Bronchial epithelial cell (primary cell): ENCODE measurements around the gene ICAM2. TPM values are rescaled to one million over a fixed set of nuclear protein-coding genes. Genes with fewer than 3 reads are reported as not detected.
A peak's percentile ranks its signal among the peaks of the same experiment; 100 is the strongest.

Source experiments
- DNase-seq: peaks from one replicate; pipeline ENCODE4 v3.0.0-alpha.2; 2010; ENCODE audit warnings: low read depth
- FAIRE-seq: peaks from 2 replicates; lab custom pipeline; 2011; peaks lifted over from hg19 to GRCh38; lab: Jason Lieb, UNC
- H3K27me3 ChIP-seq: 2 replicates; pipeline ENCODE4 v1.5.1; 2011; ENCODE audit warnings: low read length; ENCODE audit not compliant: control insufficient read depth, insufficient read depth
- H3K36me3 ChIP-seq: 2 replicates; pipeline ENCODE4 v1.5.1; 2011; ENCODE audit warnings: low read length; ENCODE audit not compliant: control insufficient read depth, insufficient read depth
- H3K4me3 ChIP-seq: 2 replicates; pipeline ENCODE4 v1.5.1; 2011; ENCODE audit warnings: mild to moderate bottlenecking, low read depth, low read length, control low read depth
- total RNA-seq: library from RNA; depleted of rRNA; stranded (reverse); fragments of >200 nt; gene quantifications from 2 replicates; pipeline ENCODE4 v1.2.1, GENCODE V29; 2014
- TF ChIP-seq, protein P1 (sequence below): IDR thresholded peaks from 2 replicates; pipeline ENCODE4 v1.5.1; 2011; ENCODE audit warnings: mild to moderate bottlenecking, moderate library complexity, low read length, control low read depth, inconsistent platforms; ENCODE audit not compliant: insufficient read depth, severe bottlenecking

Gene ICAM2
- total RNA-seq, 1 donor from 2014 or later = 0.26 TPM

DNA sequence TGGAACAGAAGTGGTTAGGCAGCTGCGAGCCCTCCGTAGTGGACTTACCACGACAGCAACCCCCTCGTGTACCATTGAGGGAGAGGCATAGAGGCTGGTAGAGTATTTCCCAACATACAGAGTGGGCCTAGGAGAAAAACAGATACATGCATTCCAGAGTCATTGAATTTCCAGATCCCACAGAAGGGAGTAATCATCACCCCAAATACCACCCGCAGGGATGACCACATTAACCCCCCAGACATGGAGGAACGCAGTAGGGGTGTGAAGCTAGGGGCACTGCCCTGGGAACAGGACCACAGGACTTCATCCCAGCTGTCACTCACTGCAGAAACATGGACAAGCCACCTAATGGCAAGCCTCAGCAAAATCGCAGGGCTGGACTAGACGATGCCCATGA, 44.7 kb upstream of the ICAM2 start:
- TF ChIP-seq, protein P1, sequence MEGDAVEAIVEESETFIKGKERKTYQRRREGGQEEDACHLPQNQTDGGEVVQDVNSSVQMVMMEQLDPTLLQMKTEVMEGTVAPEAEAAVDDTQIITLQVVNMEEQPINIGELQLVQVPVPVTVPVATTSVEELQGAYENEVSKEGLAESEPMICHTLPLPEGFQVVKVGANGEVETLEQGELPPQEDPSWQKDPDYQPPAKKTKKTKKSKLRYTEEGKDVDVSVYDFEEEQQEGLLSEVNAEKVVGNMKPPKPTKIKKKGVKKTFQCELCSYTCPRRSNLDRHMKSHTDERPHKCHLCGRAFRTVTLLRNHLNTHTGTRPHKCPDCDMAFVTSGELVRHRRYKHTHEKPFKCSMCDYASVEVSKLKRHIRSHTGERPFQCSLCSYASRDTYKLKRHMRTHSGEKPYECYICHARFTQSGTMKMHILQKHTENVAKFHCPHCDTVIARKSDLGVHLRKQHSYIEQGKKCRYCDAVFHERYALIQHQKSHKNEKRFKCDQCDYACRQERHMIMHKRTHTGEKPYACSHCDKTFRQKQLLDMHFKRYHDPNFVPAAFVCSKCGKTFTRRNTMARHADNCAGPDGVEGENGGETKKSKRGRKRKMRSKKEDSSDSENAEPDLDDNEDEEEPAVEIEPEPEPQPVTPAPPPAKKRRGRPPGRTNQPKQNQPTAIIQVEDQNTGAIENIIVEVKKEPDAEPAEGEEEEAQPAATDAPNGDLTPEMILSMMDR = no peak
- FAIRE-seq = no peak
- Histone ChIP-seq H3K27me3 (no peaks in the 10 kb centered on the region), H3K36me3 (peaks cover 28% of the 10 kb centered on the region), H3K4me3 (no peak overlapping the region)
- no peak for DNase-seq

DNA sequence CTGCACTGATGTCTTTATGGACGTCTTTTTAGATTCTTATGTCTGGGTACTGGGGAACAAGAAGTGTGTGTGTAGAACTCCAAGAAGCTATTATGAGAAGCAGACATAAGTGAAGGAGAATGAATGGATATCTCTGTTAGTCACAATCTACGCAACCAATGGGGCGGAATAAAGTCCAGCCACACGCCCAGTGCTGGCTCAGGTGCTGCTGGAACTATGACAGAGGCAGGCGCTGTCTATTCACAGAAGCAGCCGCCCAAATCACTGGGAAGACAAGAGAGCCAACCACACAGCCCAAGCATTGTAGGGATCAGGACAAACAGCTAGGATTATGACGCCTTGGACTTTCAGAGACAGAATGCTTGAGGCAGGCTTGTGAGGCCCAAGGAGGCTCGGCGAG, 43.9 kb upstream of the ICAM2 start:
- TF ChIP-seq, protein P1 = no peak
- peaks cover 29% of the 10 kb centered on the region for H3K36me3 ChIP-seq
- FAIRE-seq (peak; percentile 95), DNase-seq (peak; percentile 47)
- H3K27me3 ChIP-seq = no peaks in the 10 kb centered on the region
- no peak overlapping the region for H3K4me3 ChIP-seq

DNA sequence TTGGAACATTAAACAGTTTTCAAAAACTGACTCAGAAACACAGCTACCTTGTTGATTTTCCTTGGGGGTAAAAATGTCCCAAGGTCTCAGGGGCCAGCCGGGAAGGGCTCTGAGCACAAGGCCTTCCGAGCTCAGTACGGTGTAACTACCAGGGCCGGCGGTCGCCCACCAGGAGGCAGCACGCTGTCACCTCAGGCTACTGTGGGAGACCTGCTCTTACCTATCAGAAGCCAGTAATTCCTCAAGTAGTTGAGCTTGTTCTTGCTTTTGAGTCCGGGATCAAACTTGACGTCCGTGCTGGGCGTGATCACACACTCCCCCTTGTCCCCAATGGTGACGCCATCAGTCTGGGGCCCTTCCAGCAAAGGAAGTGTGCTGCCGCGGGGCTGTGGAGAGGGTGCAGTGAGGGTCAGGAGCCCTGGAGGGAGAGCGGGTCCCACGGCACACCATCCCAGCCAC, 43.4 kb upstream of the ICAM2 start:
- H3K27me3 ChIP-seq = no peaks in the 10 kb centered on the region
- H3K4me3 ChIP-seq = no peak overlapping the region
- DNase-seq = peak; percentile 73
- FAIRE-seq = no peak
- TF ChIP-seq, protein P1 = peak; percentile 83
- peaks cover 27% of the 10 kb centered on the region for H3K36me3 ChIP-seq

DNA sequence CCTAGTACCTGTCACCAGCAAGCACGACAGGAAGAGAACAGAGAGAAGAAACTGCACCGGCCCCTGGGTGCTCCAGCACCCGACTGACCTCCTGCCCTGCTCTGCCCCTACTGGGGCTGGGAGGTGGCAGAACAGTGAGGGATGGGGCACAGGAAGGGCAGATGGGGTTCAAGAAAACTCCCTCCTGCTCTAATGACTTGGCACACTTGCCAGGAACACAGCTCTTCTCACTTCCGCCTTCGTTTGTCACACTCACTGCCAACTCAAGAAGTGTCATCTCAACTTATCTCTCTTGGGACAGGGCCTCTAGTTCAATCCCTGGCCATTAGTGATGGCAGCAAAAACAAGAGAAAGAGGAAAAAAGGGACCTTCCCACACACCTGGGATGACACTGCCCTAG, 42.7 kb upstream of the ICAM2 start:
- no peak for FAIRE-seq
- Histone ChIP-seq H3K4me3 (no peak overlapping the region), H3K36me3 (peaks cover 25% of the 10 kb centered on the region), H3K27me3 (no peaks in the 10 kb centered on the region)
- DNase-seq = no peak
- TF ChIP-seq, protein P1 = no peak

DNA sequence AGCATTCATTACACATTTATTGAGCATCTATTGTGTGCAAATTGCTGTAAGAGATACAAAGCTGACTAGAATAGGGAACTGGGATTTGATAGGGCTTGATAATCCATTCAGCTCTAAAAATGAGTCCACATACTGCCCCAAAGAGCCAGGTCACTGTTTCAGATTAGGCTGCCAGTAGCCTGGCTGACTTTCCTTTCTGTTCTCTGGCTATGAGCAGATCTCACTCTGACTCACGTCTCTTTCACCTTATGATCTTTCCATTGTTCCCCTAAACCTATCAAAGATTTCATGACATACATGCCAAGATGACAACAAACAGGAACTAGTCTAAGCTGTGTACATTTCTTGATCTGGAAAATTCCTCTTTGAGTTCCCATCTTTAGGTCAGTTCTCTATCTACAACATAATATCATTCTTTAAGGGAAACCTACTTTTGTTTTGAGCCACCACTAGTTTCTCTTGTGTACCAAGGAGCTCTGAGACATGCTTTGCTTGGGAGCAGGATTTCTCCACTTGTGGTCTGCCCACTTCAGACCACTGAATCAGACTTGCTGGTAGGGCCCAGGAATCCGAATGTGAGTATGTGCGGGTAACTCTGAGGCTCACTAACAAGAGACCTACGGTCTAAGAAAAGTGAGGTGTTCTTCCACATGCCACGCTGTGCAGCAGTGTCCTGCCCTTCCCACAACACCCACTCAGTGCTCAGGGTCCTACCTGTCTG, 40.9 kb upstream of the ICAM2 start:
- Histone ChIP-seq H3K36me3 (peaks cover 30% of the 10 kb centered on the region), H3K27me3 (no peaks in the 10 kb centered on the region), H3K4me3 (no peak overlapping the region)
- TF ChIP-seq, protein P1 = no peak
- FAIRE-seq (peak; percentile 62), DNase-seq (peak; percentile 85)
